GM18526 (cell line): ENCODE data around the gene CTBP2.

Experiments used
- POLR2A ChIP-seq: IDR thresholded peaks from 3 replicates; pipeline ENCODE4 v1.6.1; 2011; ENCODE audit not compliant: insufficient read length; ENCODE audit errors: extremely low read depth

Gene CTBP2

DNA sequence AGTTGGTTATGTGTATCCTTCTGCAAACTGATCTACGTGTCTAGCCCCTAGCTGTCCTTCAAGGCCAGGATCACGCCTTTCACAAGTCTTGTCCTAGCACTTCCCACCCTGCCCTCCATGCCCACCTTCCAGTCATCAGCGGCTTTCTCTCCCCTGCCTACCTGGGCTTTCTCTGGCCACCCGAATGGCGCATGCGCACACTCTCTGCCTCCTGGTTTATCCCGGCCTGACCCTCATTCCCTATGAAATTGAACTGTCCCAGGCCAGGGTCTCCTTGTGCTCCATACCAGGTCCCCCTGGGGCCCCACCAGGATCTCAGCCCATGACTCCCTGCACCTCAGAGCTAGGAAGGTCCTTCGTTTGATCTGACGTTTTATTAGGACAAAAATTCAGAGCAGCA lies 31.6 kb upstream of the CTBP2 start:
- no peak for TF ChIP-seq POLR2A

DNA sequence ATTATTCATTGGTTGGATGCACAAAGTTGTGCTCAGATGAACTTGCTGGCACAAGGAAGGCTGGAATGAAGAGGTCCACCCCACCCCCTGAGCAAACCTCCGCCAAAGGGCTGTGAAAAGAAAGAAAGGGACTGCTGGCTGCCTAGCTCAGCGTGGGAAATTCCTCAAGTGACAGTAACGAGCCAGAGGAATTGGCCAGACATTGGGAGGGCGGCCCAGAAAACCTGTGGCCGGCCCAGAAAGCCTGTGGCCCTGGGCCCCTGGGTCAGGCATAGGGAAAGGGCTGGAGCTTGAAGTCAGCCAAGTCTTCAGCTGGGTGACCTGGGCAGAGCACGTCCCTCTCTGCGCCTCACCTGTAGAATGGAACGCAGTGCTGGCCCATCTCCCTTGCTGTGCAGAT lies 30.6 kb upstream of the CTBP2 start:
- TF ChIP-seq POLR2A = no peak

DNA sequence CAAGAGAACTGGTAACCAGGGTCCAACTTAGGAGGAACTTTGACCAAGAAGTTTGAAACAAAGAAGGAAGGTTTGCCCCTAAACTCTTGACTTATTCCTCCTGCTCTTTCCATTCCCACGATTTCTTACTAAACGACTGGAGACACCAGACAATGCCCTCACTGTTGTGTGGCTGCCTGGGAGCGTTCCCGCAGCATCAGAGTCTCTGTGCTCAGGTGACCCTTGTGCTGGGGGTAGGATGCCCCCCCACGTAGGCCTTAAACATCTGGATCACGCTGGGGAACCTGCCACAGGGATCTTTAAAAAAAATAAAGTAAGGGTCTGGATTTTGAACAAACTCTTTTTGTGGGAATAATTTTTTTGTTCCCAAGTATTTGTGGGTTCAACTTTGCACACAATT lies 30.1 kb upstream of the CTBP2 start:
- TF ChIP-seq POLR2A = no peak

DNA sequence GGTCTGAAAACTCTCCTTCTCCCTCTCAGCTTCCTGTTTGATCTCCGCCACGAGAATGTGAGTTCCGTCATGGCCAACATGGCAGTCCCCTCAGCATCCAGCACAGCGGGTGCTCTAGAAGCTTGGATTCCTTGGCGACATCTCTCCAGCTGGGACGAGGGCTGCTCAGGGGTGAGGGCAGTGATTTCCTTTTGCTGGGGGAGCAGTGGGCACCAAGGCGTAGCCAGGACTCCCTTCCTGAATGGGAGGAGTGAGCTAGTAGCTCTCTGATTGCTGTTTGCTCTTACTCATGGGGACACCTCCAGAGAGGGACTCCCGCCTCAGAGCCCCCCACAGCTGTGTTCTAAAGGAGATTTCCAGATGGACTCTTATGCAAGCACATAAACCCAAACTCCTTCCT lies 28.8 kb upstream of the CTBP2 start:
- no peak for TF ChIP-seq POLR2A

DNA sequence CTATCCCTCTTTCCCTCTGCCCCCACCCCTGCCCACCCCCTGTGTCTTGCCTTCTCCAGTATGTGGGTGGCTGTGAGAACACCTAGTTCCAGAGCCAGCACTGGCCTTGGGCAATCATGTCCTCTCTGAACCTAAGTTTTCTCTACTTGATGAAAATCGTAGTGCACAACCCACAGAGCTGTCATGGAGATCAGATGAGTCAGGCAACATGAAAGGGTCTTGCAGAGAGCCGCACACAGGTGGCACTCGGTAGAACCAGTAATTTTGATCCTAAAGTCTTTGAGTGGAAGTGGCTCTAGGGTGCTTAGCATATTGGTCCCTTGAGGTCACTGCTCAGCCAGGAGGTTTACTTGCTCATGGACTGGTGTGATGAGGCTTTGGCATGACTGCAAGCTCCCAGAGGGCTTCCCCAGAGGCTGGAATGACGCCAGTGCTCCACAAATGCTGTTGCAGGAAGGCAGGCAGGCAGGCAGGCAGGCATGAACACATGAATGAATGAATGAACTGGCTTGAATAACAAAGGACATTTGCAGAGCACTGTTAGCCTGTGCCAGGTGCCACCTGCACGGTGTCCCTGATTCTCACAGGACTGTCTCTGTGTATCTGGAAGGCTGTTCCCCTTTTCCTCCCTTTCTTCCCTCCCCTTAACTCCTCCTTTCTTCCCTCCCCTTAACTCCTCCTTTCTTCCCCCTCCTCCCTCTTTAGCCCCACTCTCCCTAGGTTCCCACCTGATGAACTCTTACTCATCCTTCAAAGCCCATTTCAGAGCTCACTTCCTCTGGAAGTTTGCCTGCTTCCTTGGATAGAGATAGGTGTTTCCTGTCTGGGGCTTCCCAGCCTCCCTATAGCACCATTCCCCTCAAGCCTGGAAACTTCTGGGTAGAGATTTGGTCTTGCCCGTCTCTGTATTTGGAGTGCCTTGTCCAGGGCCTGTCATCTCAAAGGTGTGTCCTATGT lies 27.2 kb upstream of the CTBP2 start:
- TF ChIP-seq POLR2A = no peak

DNA sequence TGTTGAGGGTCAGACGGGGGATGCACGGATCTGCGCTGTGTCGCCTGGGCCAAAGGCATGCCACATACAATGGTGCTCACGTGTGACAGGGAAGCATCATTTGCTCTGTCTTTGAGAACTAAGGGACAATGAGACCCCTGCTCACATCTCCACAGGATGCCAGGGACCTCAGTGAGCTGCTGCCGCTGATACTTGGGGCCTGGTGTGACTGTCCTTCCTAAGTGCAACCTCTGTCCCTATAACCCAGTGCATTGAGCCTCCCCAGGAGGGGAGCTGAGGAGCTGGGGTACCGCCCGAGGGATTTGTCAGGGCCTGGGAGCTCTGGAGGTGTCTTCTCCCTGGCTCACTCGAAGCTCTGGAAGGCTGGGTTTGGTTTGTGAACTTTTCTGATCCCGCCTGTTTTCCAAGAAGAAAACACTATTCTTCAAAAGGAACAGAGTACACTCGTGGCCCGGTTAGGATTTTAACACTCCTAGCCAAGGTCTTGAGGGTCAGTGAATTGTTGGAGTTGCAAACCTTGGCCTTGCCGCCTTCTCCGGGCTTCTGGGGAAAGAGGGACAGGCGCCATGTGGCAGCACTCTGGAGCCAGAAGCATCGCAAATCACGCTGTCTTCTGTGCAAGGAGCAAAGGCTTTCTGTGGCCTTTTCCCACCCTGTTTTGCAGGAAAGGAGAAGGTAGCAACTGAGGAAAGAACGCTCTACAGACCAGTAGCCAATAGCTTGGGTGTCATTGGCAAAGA lies 26.2 kb upstream of the CTBP2 start:
- TF ChIP-seq POLR2A = no peak

DNA sequence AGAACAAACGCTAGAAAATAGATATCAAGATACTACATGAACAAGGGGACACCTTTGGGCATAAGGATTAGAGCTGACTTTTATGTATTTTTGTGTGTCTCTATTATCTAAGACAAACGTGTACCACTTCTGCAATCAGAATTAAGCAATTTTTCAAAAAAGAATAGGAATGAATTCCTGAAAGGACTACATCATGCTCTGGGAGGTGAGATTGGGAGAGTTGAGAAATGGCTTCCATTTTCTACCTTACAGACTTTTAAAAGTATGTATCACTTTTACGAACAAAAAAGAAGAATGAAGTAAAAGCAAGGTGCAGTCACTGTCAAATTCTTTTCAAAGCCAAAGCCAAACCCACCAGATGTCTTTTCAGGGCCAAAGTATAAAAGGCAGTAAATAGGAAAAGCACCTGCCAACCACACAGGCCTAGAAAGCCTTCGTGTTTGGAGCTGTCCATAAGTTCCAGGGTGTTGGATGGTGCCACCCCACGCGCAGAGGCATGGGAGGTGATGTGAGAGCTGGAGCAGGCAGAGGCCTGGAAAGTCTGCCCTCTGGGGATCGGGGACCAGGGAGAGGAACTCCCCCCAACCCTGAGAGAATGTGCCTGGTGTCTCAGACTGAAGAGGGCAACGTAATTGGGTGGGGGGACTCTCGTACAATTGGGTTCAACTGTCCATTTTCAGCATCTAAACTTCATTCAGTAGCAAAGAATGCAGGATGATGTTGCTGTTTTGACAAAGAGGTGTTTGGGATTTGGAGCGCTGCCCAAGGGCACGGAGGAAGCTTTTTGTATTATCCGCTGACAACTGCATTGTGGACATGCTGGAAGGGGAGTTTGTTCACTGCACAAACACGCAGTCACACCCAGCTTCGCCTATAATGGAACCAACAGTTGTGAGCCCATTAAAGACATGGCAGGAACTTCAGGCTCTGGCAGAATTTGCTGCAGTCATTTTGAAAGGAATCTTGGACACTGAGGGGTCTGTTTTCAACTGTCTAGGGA lies 17.6 kb upstream of the CTBP2 start:
- TF ChIP-seq POLR2A = no peak

DNA sequence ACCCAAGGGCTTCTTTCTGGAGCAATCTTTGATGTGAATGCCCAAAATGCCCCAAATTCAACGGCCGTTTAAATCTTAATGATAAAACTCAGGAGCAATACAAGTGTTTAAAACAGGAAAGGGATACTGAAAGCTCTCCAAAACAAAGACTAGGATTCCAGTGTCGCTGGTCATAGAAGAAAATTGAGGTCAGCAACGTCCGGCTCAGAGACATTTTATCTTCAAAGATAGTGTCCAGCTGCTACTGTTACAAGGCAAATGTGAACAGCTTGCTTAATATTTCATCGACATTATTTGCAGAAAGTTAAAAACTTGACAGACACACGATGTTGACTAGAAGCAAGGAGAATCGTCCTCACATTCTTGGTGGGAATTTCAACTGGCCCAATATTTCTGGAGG lies 15.4 kb upstream of the CTBP2 start:
- no peak for TF ChIP-seq POLR2A

DNA sequence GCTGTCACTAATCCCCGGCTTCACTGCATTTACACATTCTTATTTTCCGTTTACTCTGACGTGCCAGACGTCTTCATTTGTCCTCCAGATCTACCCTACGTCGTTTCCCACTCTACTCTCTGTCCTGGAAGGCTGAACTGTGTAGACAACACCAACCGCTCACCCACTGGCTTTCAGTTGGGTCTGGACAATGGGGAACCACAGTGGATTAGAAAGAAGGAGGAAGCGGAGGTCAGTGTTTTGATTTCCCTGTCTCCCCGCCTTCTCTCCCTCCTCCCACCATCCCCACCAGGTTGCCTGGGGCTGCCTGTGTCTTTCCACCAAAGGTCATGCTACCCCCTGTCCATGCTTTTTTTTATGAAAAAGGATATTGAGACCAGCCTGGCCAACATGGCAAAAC lies 14.0 kb upstream of the CTBP2 start:
- no peak for TF ChIP-seq POLR2A

DNA sequence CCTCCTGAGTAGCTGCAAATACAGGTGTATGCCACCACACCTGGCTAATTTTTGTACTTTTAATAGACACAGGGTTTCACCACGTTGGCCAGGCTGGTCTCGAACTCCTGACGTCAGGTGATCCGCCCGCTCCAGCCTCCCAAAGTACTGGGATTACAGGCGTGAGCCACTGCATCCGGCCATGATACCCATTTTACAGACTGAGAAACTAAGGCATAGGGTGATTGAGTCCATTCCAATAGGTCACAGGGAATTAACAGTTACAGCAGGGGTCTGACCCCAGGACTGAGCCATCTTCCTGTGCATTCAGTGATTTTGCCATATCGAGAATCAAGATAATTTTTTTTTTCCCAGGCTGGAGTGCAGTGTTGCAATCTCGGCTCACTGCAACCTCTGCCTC lies 12.3 kb upstream of the CTBP2 start:
- no peak for TF ChIP-seq POLR2A

DNA sequence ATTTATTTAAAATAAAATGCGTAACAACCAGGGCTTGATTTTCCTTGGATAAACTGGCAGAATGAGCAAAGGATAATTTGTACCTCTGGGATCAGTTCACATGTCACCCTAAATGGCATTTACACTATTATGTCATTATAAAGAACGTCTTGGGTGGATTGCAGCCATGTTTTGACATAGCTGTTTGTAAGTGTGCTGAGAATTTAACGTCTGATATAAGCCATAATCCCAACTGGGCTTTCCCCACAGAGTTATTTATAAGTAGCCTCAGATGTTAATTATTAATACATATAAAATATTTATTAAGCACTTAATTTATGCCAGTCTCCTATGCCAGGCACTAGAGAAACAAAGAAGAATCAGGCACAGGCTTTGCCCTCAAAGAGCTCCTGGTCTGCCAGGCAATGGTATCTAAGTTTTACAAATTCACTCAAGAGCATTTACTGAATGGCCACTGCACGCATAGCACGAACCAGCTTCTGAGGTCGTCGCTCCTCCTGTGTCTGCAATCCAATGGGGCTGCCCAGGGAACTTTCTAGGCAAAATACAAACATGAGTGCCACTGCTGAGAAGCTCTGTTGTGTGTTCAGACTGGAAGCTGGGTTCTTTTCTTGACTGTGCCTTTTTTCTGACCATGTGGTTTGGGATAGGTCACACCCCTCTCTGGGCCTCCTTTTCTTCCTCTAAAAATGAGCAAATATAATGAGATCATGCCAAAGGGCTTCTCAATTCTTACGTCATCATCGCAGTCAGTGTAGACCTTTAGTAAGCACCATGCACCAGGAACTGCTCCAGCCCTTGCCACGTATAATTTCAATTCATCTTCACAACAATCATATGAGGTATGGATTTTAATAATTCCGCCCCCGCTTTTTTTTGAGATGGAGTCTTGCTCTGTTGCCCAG lies 11.3 kb upstream of the CTBP2 start:
- no peak for TF ChIP-seq POLR2A

DNA sequence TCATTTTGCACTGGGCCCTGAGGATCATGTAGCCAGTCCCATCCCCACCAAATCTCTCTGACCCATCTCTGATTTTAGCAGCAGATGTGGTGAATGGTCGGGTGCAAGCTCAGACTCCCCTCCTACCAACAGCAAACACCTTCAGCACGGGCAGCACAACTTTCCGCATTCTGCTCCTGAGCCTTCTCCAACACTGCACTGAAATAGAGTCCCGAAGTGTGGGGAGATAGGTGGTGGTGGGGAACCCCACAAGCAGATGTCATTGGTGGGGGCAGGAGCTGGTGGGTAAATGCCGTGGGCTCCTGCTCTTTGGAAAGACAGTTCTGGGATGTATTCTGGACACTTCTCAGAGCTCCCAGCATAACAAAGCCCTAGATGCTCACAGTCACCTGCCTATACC lies 9.6 kb upstream of the CTBP2 start:
- no peak for TF ChIP-seq POLR2A

DNA sequence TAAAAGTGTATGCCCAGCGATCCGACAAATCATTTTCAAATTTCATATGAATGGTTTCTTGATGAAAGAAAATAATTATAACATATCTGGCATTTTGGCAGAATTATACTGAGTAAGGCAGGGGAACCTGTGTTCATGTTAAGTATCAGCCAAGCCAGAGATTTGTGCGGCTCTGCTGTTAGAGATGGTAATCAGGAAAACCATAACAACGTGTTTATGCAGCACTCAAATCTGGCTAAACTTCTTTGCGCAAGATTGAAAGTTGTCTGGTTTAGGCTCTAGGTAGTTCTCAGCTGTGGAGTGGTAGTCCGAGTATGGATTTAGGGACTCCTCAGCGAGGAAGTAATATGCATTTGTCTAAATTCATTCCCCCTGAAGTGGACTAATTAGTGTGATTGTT lies 8.9 kb upstream of the CTBP2 start:
- TF ChIP-seq POLR2A = no peak

DNA sequence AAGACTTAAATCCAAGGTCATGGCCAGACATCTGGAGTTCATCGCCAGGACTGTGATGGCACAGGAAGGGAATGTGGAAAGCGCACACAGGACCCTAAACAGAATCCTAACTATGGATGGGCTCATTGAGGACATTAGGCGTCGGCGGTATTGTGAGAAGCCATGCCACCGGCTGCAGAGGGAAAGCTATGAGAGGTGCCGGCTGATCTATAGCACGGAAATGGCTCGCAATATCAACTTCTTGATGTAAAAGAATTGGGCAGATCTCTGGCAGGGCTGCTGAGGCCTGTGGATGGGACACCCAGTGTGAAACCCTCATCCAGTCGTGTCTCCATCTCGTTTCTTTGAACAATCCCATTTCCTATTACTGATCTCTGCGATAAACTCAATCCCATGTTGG lies 6.3 kb upstream of the CTBP2 start:
- TF ChIP-seq POLR2A = no peak
